ENCODE measurements around the gene LEMD1. TPM values are rescaled to one million over a fixed set of nuclear protein-coding genes. Genes with fewer than 3 reads are reported as not detected.

LEMD1 gene
- total RNA-seq, 1 donor from 2014 or later: not detected

DNA sequence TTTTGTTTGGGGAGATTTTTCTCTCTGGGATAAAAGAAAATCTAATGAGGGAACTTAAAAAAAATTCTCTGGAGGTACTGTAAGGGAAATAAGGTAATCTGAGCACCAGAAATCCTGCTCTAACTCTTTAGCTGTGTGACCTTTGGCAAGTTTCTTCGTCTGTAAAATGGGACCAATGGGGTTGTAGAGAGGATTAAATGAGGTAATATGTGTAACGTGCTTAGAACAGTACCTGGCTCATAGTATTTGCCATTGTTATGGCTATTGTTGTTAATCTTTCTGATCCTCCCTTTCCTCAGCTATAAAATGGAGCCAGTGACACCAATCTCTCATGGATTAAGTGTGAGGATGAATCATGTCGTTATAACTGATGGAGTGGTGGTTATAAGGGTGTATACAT is 64.3 kb downstream of the LEMD1 start:
- TF ChIP-seq, protein P1, sequence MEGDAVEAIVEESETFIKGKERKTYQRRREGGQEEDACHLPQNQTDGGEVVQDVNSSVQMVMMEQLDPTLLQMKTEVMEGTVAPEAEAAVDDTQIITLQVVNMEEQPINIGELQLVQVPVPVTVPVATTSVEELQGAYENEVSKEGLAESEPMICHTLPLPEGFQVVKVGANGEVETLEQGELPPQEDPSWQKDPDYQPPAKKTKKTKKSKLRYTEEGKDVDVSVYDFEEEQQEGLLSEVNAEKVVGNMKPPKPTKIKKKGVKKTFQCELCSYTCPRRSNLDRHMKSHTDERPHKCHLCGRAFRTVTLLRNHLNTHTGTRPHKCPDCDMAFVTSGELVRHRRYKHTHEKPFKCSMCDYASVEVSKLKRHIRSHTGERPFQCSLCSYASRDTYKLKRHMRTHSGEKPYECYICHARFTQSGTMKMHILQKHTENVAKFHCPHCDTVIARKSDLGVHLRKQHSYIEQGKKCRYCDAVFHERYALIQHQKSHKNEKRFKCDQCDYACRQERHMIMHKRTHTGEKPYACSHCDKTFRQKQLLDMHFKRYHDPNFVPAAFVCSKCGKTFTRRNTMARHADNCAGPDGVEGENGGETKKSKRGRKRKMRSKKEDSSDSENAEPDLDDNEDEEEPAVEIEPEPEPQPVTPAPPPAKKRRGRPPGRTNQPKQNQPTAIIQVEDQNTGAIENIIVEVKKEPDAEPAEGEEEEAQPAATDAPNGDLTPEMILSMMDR (IDR thresholded peaks at IDR 0.05): no peak
- no peak for TF ChIP-seq POLR2A (IDR thresholded peaks at IDR 0.05)
- no peak for TF ChIP-seq POLR2AphosphoS5 (IDR thresholded peaks at IDR 0.05; ENCODE audit: insufficient read depth in 1 of 2, low read depth in 1 of 2)
- H3K9me3 ChIP-seq: no peaks in the 10 kb centered on the region
- intact Hi-C loops (cut with DNase I): loop anchor here (5.0 kb wide), 1 partner anchor 130 kb away; no protein-coding TSS in a partner anchor
- peaks cover 9% of the 10 kb centered on the region for H3K4me1 ChIP-seq
- H3K4me3 ChIP-seq: no peak overlapping the region
- no peak overlapping the region for H3K27ac ChIP-seq
- DNase-seq (ENCODE audit: extremely low spot score in 2 of 2): no peak
- H3K36me3 ChIP-seq: no peaks in the 10 kb centered on the region
- no peaks in the 10 kb centered on the region for H3K27me3 ChIP-seq

DNA sequence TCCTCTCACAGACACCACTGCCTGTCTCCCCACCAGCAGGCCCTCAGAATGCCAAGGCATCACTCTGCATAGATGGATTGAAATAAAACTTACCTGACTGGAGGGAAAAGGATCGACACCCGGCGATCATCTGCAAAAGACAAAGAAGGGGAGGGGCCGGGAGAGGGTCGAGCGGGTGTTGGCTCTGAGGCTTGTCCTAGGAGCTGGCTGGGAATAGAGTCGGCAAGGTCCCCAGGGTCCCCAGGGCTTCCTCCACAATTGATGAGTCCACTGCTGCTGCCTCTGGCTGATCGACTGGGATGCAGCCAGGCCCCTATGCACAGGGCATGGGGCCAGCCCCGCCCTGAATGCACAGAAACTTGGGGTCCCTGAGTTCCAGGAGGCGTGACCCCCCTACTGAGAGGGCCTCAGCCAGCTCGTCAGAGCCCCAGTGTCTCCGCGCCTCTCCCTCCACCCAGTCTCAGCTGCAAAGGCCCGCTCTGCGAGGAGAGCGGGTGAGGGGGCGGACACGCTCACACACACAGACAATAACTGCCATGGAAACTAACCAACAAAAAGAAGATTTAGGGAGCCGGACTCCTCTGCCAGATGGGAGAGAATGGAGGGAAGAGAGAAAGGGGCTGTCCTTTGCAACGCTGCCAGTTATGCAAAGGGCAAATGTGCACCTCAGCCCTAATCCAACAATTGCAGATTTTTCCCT is 65.3 kb downstream of the LEMD1 start, which contains the start of gene KLHDC8A:
Gene KLHDC8A, minus strand, starts transcription at position 483 of the 700 bp plus-strand sequence. CDS start 13,318 bp downstream, outside the sequence.
- no peak for DNase-seq (ENCODE audit: extremely low spot score in 2 of 2)
- H3K9me3 ChIP-seq: no peaks in the 10 kb centered on the region
- H3K36me3 ChIP-seq: no peaks in the 10 kb centered on the region
- intact Hi-C loops (cut with DNase I): loop anchor here (5.0 kb wide), 1 partner anchor 131 kb away; no protein-coding TSS in a partner anchor
- no peak within 1 kb of the TSS for H3K27ac ChIP-seq
- TF ChIP-seq, protein P1 (IDR thresholded peaks at IDR 0.05): no peak
- no peak for TF ChIP-seq POLR2A (IDR thresholded peaks at IDR 0.05)
- TF ChIP-seq POLR2AphosphoS5 (IDR thresholded peaks at IDR 0.05; ENCODE audit: insufficient read depth in 1 of 2, low read depth in 1 of 2): no peak
- peak within 1 kb of the TSS; percentile 7 to 32 for H3K4me3 ChIP-seq
- peaks cover 9% of the 10 kb centered on the region for H3K4me1 ChIP-seq
- no peaks in the 10 kb centered on the region for H3K27me3 ChIP-seq

DNA sequence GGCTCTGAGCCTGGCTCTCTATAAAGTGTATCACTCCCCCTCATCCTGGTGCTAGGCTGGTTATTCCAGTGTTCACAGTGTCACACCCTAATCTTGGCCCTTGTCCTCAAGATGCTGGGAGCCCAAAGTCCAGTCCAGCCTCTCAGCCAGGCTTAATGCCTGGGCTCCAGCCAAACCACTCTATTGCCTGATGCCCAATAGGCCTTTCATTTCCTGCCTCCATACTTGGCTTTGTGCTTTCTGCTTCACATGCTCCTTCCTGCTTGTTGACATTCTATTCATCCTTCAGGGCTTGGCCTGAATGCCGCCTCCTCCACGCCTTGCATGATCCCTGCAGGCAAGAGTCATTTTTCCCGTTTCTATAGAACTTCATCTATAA is 66.8 kb downstream of the LEMD1 start:
- peaks cover 9% of the 10 kb centered on the region for H3K4me1 ChIP-seq
- DNase-seq (ENCODE audit: extremely low spot score in 2 of 2): no peak
- H3K27ac ChIP-seq: no peak overlapping the region
- H3K9me3 ChIP-seq: no peaks in the 10 kb centered on the region
- TF ChIP-seq, protein P1 (IDR thresholded peaks at IDR 0.05): no peak
- no peak for TF ChIP-seq POLR2AphosphoS5 (IDR thresholded peaks at IDR 0.05; ENCODE audit: insufficient read depth in 1 of 2, low read depth in 1 of 2)
- no peak for TF ChIP-seq POLR2A (IDR thresholded peaks at IDR 0.05)
- no peaks in the 10 kb centered on the region for H3K36me3 ChIP-seq
- intact Hi-C loops (cut with DNase I): loop anchor here (5.0 kb wide), 1 partner anchor 132 kb away; no protein-coding TSS in a partner anchor
- no peaks in the 10 kb centered on the region for H3K27me3 ChIP-seq
- no peak overlapping the region for H3K4me3 ChIP-seq

DNA sequence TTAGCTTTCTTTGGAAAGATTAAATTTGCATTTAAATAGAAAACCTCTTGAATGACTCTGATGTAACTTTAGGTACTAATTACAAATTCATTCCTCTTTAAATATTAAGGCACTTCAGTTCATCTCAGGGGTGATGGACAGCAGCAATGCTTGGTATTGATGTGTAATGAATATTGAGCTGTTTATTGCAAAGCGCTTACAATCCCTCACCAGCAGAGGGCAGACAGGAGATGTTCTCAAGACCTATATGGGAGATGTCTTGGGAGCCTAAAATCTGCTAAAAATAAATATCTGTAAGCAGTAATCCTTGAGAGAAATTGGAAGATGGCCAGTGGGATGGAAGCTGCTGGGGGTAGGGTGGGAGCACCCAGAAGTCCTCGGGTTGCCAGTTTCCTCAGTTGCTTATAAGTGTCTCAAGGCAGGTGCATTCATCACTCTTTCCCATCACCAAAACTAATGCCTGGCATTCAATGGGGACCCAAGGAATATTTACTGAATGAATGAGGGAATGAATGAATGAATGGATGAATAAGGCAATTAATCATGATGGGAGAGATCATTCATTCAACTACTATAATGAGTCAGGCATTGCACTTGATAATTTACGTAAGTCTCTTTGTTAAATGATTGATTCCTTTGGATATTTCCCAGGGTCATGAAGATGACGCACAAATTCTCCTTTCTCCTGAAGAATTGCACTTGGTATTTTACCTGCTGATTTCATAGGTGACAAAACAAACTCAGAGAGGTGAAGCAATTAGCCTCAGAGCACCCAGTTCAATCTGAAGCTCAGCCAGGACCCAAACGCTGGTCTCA is 67.4 kb downstream of the LEMD1 start:
- Histone ChIP-seq H3K4me1 (peaks cover 9% of the 10 kb centered on the region), H3K27ac (no peak overlapping the region), H3K36me3 (no peaks in the 10 kb centered on the region), H3K4me3 (no peak overlapping the region), H3K9me3 (no peaks in the 10 kb centered on the region), H3K27me3 (no peaks in the 10 kb centered on the region)
- intact Hi-C loops (cut with DNase I): loop anchor here (5.0 kb wide), 1 partner anchor 133 kb away; no protein-coding TSS in a partner anchor
- TF ChIP-seq, protein P1 (IDR thresholded peaks at IDR 0.05): peak; percentile 63 to 69 (median 68)
- TF ChIP-seq POLR2A (IDR thresholded peaks at IDR 0.05): no peak
- no peak for DNase-seq (ENCODE audit: extremely low spot score in 2 of 2)

Data from vagina (tissue), 2 donors.